HG02610 (cell line): ENCODE data around the gene PRSS12.
"Not testable (repeated sequence)": the region's sequence is repeated elsewhere in the genome, so short reads cannot be mapped to it uniquely, and the experiment has no call there.

Experiments used
- ATAC-seq: cut with Tn5 transposase; IDR thresholded peaks from one replicate; pipeline ENCODE4 v1.9.1; 2021; ENCODE audit warnings: mild to moderate bottlenecking, moderate library complexity; ENCODE audit not compliant: unreplicated experiment

The PRSS12 gene

DNA sequence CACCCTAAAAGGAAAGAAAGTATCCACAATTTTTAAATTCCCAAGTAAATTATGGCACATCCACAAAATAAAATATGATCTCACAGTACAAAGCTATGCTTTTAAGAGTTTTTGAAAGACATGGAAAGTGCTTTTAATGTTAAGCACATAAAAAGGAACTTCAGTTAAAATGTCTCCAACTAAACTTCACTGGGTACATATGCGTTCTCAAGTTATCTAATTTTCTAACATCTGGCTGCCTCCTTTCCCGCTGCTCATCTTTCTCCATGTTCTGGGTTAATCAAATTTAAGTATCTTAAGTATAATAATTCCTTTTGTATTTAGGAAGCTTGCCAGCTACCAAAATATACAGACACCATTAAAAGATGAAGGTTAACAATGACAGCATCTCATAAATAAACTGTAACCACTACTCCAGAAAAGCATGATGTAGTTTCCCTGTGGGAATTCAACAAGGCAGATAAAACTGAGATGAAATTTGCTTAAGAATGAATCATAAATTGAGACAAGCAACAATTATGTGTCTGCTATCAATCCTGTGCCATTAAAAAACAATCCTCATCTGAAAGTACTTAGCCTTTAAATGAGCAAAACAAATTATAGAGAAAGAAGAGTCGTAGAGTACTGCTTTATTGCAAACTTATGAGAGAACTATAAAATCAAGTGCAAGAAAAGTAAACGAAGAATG, 25.1 kb downstream of the PRSS12 start:
- ATAC-seq = no peak

- ATAC-seq = no peak
These were observed 26.2 kb downstream of the PRSS12 start for GRCh38 chr4:118326585-118326984.

GRCh38 chr4:118325431-118325830, 27.4 kb downstream of the PRSS12 start:
- ATAC-seq = no peak

DNA sequence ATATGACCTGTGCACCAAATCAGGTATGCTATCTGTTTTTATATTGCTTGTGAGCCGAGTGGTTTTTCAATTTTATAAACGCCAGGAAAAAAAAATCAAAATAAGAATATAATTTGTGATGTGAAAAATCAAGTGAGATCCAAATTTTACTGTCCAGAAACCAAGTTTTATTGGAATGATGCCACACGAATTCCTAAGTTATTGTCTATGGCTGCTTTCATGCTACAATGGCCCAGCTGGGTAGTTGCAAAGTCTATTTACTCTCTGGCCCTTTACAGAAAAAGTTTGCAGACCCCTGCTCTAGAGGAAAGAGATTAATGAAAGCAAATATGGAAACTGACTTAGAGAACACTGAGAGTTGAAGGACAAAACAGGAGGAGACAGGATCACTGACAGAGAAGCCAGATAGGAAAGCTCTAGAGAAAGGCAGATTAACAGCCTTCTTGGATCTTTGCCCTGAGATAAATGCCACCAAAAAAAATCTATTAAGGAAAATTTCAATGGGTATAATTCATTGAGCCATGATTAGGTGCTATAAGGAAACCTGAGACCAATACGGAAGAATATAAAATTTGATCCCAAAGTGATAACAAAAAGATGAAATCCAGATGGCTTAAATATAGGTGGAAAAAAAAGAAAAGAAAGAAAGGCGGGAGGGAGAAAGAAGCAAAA, 29.8 kb downstream of the PRSS12 start:
- no peak for ATAC-seq

- no peak for ATAC-seq
These were observed 33.9 kb downstream of the PRSS12 start for GRCh38 chr4:118318931-118319330.

- ATAC-seq = no peak
These were observed 35.1 kb downstream of the PRSS12 start for GRCh38 chr4:118317691-118318090.

GRCh38 chr4:118314221-118314620, 38.6 kb downstream of the PRSS12 start:
- ATAC-seq = no peak

- no peak for ATAC-seq
These were observed 39.7 kb downstream of the PRSS12 start for GRCh38 chr4:118313098-118313497.

GRCh38 chr4:118308306-118309030, 44.3 kb downstream of the PRSS12 start:
- ATAC-seq = no peak

- no peak for ATAC-seq
These were observed 45.2 kb downstream of the PRSS12 start for GRCh38 chr4:118307643-118308042.

DNA sequence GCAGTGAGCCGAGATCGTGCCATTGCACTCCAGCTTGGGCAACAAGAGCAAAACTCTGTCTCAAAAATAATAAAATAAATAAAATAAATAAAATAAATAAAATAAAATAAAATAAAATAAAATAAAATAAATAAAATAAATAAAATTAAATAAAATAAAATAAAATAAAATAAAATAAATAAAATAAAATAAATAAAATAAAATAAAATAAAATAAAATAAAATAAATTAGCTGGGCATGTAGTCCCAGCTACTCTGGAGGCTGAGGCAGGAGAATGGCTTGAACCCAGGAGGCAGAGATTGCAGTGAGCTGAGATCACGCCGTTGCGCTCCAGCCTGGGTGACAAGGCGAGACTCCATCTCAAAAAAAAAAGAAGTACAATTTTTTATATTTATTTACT, 53.2 kb downstream of the PRSS12 start:
- not testable (repeated sequence) for ATAC-seq

- no peak for ATAC-seq
These were observed 56.1 kb downstream of the PRSS12 start for GRCh38 chr4:118296729-118297128.

DNA sequence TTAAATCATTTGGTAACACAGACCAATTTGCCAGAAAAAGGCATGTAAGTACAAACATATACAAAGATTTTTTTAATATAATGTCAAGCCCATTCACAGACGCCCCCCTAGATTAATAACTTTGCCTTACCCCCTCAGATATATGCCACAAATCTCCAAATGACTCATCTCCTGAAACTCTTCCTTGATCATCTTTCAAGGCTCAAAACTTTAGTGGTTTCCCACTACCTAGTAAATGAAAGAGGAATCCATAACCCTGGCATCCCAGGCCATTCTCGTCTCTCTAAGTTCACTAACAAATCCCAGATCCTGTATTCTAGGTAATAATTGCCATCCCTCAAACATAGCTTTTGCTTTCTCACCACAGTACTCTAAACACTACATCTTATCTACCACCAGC, 61.9 kb downstream of the PRSS12 start:
- ATAC-seq = no peak

DNA sequence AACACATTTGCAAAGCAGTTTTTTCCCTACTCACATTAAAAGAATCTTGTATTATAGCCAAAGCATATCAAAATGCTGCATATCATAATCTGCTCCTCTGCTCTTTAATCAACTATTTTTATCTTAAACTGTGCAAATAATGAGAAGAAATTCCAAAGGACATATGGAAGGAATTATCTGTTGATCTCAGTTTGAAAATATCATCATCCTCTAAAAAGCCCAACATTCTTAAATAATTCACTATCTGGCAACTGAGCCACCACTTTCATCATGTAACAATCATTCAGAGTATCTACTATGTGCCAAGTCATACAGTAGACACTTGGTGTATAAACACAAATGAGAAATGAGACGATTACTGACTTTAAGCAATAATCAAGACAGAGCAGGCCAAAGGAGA, 63.0 kb downstream of the PRSS12 start:
- no peak for ATAC-seq

DNA sequence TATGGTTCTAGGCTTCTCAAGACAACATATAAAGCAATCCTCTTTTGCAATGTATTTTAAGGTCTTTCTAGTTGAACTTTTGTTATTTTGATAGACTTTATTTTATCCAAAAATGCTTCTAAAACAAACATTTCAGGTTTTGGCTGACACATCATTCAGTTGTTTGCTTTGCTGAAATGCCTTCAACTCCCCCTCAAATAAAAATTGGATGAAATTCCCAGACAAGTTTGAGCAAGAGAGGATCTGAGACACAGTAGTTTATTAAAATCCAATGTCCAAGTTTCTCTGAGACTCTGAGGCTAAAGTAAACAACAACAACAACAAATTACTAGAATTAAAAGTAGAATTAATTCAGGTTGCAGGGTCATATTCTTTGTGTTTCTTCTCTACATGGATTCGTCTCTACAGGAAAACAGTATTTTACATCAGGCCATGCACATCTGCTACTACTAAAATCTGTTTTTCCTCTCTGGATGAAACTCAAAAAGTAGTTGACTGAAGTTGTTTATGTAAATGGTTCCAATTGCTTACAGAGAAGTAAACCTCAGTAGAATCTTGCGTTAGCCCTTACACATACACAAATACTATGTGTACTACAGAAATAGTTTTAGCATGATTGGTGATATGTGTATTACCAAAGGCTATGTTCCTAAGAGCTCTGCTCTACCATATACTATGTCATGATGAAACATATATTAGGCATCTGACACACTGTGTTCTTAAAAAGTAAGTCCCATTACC, 64.9 kb downstream of the PRSS12 start:
- no peak for ATAC-seq

DNA sequence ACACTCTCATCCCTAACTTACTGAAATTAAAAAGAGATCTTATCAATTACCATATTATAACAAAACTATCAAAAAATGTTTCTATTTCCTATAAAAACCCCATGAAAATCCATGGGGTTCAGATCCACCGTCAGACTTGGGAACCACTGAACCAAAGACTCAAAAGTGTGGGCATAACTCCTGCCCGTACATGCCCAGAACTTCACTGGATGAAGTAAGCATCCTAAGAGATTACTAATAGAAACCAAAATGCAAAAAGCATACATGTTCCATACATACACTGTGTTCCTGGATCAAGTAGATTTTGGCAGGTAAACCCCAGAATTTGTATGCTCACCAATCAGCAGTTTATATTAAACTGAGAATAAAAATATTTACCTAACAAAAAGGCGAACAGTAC, 66.1 kb downstream of the PRSS12 start:
- no peak for ATAC-seq

- no peak for ATAC-seq
These were observed 66.9 kb downstream of the PRSS12 start for GRCh38 chr4:118285931-118286330.

GRCh38 chr4:118284169-118284568, 68.6 kb downstream of the PRSS12 start:
- peak; percentile 37 for ATAC-seq

DNA sequence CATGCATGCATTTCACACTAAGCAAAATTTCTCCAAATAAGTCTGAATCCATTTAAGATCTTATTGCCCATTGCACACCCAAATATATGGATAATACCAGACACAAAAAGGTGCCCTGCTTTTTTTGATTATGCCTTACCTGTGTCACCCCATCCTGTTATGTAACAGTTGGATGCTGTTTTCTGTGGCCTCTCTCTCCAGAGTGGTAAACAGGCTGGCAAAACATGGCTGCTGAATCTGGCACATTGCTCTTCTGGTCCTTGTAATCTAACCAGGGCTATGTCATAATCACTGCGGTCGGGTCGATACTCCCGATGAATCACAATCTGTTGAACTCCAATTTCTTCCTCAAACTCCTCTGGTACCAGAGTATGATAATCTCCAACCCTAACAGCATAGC, 70.1 kb downstream of the PRSS12 start:
- no peak for ATAC-seq

- ATAC-seq = no peak
These were observed 71.0 kb downstream of the PRSS12 start for GRCh38 chr4:118281611-118282442.
